Hepatocyte (in vitro differentiated cells): ENCODE measurements around the gene PDE11A. TPM values are rescaled to one million over a fixed set of nuclear protein-coding genes. Genes with fewer than 3 reads are reported as not detected.

Source experiments
- DNase-seq: peaks from one replicate; pipeline ENCODE4 v3.0.0-alpha.2; 2016; ENCODE audit warnings: low spot score
- H2AFZ ChIP-seq: fragments of 200-600 bp; sonication (generic); 2 replicates; pipeline ENCODE4 v1.6.0; 2016; ENCODE audit warnings: antibody characterized with exemption, mild to moderate bottlenecking
- H3K27ac ChIP-seq: fragments of 200-600 bp; sonication (generic); 2 replicates; pipeline ENCODE4 v1.5.1; 2016; ENCODE audit warnings: mild to moderate bottlenecking
- H3K27me3 ChIP-seq: fragments of 200-600 bp; sonication (generic); 2 replicates; pipeline ENCODE4 v1.6.1; 2016
- H3K36me3 ChIP-seq: fragments of 200-600 bp; sonication (generic); replicated peaks from 2 replicates; pipeline ENCODE4 v1.5.1; 2016; ENCODE audit warnings: low read depth; ENCODE audit not compliant: insufficient read depth
- H3K4me1 ChIP-seq: fragments of 200-600 bp; sonication (generic); 2 replicates; pipeline ENCODE4 v1.5.1; 2016; ENCODE audit warnings: mild to moderate bottlenecking, moderate library complexity; ENCODE audit not compliant: insufficient read depth
- H3K4me2 ChIP-seq: fragments of 200-600 bp; sonication (generic); 2 replicates; pipeline ENCODE4 v1.6.0; 2016
- H3K4me3 ChIP-seq: fragments of 200-600 bp; sonication (generic); 2 replicates; pipeline ENCODE4 v1.5.1; 2016; ENCODE audit warnings: mild to moderate bottlenecking
- H3K79me2 ChIP-seq: fragments of 200-600 bp; sonication (generic); 2 replicates; pipeline ENCODE4 v1.6.0; 2017; ENCODE audit warnings: mild to moderate bottlenecking
- H3K9me2 ChIP-seq: fragments of 200-600 bp; sonication (generic); replicated peaks from 2 replicates; pipeline ENCODE4 v1.6.0; 2017; ENCODE audit warnings: mild to moderate bottlenecking; ENCODE audit not compliant: insufficient read depth
- H3K9me3 ChIP-seq: fragments of 200-600 bp; sonication (generic); 2 replicates; pipeline ENCODE4 v1.5.1; 2016; ENCODE audit warnings: low read depth, mild to moderate bottlenecking
- H4K20me1 ChIP-seq: fragments of 200-600 bp; sonication (generic); 2 replicates; pipeline ENCODE4 v1.6.0; 2016; ENCODE audit warnings: mild to moderate bottlenecking; ENCODE audit not compliant: insufficient read depth, poor library complexity, severe bottlenecking
- CTCF ChIP-seq: fragments of 200-600 bp; sonication (generic); IDR thresholded peaks from 2 replicates; pipeline ENCODE4 v1.5.1; 2016; ENCODE audit warnings: antibody characterized with exemption, mild to moderate bottlenecking; ENCODE audit not compliant: poor library complexity
- EZH2 ChIP-seq: fragments of 200-600 bp; sonication (generic); IDR thresholded peaks from 2 replicates; pipeline ENCODE4 v1.6.1; 2016; ENCODE audit warnings: antibody characterized with exemption, mild to moderate bottlenecking, borderline replicate concordance
- EZH2phosphoT487 ChIP-seq: fragments of 200-600 bp; sonication (generic); IDR thresholded peaks from one replicate; pipeline ENCODE4 v1.6.1; 2018; ENCODE audit warnings: antibody characterized with exemption, mild to moderate bottlenecking, low read depth, moderate library complexity; ENCODE audit not compliant: unreplicated experiment, severe bottlenecking
- WGBS: methylation state at CpG from one replicate; pipeline ENCODE4 v1.1.6; 2016; ENCODE audit warnings: low lambda C conversion rate; ENCODE audit errors: missing lambda C conversion rate; 5-methylcytosine and 5-hydroxymethylcytosine counted together
- polyA plus RNA-seq: library from polyadenylated mRNA; unstranded; fragments of >200 nt; fragmentation: Nextera tagmentation; extraction: Ambion mirVana; gene quantifications from 2 replicates; pipeline ENCODE4 v1.2.1, GENCODE V29; 2016
- total RNA-seq: library from RNA; depleted of rRNA; stranded (reverse); fragments of >200 nt; gene quantifications from 2 replicates; pipeline ENCODE4 v1.2.3, GENCODE V29; 2014

PDE11A gene
- total and polyA plus RNA-seq, 2 experiments from 2014 or later: 0.71 to 1.9 TPM

GRCh38 chr2:178029342-178029741 is 43.2 kb downstream of the PDE11A start:
- no peaks in the 10 kb centered on the region for H3K27me3 ChIP-seq
- no peaks in the 10 kb centered on the region for H3K36me3 ChIP-seq
- 89% methylated on average over 1 of the region's 1 CpG for WGBS
- H4K20me1 ChIP-seq: no peaks in the 10 kb centered on the region
- no peak overlapping the region for H3K4me3 ChIP-seq
- no peaks in the 10 kb centered on the region for H3K9me2 ChIP-seq
- TF ChIP-seq CTCF: no peak
- no peak for TF ChIP-seq EZH2phosphoT487
- no peak for TF ChIP-seq EZH2
- no peak for DNase-seq
- no peaks in the 10 kb centered on the region for H3K4me1 ChIP-seq
- H3K27ac ChIP-seq: no peak overlapping the region
- no peak overlapping the region for H3K4me2 ChIP-seq
- no peaks in the 10 kb centered on the region for H3K79me2 ChIP-seq
- H2AFZ ChIP-seq: no peak overlapping the region
- H3K9me3 ChIP-seq: no peaks in the 10 kb centered on the region

DNA sequence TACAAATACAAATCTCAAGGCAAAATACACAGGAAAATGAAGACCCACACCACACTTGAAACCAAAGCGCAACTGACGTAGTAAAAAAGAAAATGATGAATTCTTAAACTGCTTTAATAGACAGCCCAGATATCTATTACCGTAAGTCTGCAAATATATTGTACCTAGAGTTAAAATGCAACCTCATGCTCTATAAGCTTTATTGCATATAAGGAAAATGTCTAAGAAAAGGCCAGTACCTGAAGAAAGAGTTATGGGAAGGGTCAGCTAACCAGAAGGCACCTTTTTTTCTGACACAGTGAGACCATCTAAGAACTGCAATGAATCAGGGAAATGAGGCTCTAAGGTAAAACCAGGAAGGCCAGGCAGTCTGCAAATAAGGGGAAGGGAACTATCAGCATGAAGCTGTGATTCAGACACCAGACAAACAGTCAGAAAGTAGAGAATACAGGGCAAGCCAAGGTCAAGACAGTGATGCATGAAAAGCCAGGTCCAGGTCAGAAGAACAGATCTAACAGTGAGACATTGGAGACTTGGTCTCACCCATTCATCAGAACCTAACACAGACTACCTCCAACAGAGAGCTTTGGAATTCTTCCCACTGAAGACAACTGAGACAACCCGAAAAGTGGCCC is 46.9 kb downstream of the PDE11A start:
- H3K36me3 ChIP-seq: no peaks in the 10 kb centered on the region
- DNase-seq: no peak
- H3K27me3 ChIP-seq: no peaks in the 10 kb centered on the region
- no peaks in the 10 kb centered on the region for H3K9me2 ChIP-seq
- no peaks in the 10 kb centered on the region for H4K20me1 ChIP-seq
- no peak for TF ChIP-seq EZH2
- H3K79me2 ChIP-seq: no peaks in the 10 kb centered on the region
- no peaks in the 10 kb centered on the region for H3K4me1 ChIP-seq
- no peak overlapping the region for H3K27ac ChIP-seq
- no peaks in the 10 kb centered on the region for H3K9me3 ChIP-seq
- no peak overlapping the region for H3K4me3 ChIP-seq
- no peak overlapping the region for H2AFZ ChIP-seq
- no peak overlapping the region for H3K4me2 ChIP-seq
- 94% methylated on average over 4 of the region's 4 CpGs for WGBS

DNA sequence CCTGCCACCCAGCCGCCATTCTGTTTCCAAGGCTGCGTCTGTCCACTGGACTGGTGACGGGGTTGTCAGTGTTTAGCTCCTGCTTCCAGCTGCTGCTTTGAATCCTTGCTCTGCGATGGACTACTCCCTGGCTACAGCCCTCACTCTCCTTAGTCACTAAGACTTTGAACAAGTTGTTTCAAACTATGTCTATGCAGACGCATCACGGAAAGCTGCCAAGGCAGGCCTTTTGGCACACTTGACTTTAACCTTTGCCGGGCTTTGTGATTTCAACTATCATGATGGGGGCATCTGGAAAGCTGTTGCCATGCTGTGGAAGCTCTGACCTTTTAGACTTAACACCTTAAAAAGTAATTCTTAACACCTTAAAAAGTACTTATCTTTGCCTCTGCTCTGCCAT is 54.4 kb downstream of the PDE11A start:
- no peaks in the 10 kb centered on the region for H3K9me3 ChIP-seq
- TF ChIP-seq EZH2 (no peak), EZH2phosphoT487 (no peak), CTCF (no peak)
- no peaks in the 10 kb centered on the region for H3K9me2 ChIP-seq
- DNase-seq: no peak
- H3K4me3 ChIP-seq: no peak overlapping the region
- H3K27me3 ChIP-seq: no peaks in the 10 kb centered on the region
- no peak overlapping the region for H3K4me2 ChIP-seq
- no peaks in the 10 kb centered on the region for H3K79me2 ChIP-seq
- no peak overlapping the region for H3K27ac ChIP-seq
- WGBS: 96% methylated on average over 7 of the region's 7 CpGs
- no peak overlapping the region for H2AFZ ChIP-seq
- no peaks in the 10 kb centered on the region for H4K20me1 ChIP-seq
- H3K36me3 ChIP-seq: no peaks in the 10 kb centered on the region
- no peaks in the 10 kb centered on the region for H3K4me1 ChIP-seq

DNA sequence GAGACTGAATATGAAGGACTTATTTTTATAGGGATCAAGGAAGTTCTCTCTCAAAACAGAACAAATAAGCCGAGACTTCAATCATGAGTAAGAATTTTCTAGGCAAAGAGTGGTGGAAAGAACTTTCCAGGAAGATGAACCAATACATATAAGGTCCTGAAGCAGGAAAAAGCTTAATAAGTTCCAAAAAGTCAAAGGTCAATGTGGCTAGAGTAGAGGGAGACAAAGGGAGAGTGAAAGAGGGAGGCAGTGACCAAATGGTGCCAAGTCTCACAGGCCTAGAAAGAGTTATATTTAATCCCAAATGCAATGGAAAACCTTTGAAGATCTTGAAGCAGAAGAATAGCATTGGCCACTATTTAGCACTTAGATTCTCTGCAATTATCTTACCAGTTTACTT is 56.0 kb downstream of the PDE11A start:
- no peaks in the 10 kb centered on the region for H3K4me1 ChIP-seq
- DNase-seq: no peak
- no peak overlapping the region for H3K4me2 ChIP-seq
- 0% methylated on average over 1 of the region's 1 CpG for WGBS
- no peaks in the 10 kb centered on the region for H3K79me2 ChIP-seq
- H3K36me3 ChIP-seq: no peaks in the 10 kb centered on the region
- no peaks in the 10 kb centered on the region for H4K20me1 ChIP-seq
- H3K9me3 ChIP-seq: no peaks in the 10 kb centered on the region
- H3K27ac ChIP-seq: no peak overlapping the region
- no peaks in the 10 kb centered on the region for H3K27me3 ChIP-seq
- H3K4me3 ChIP-seq: no peak overlapping the region
- H3K9me2 ChIP-seq: no peaks in the 10 kb centered on the region
- TF ChIP-seq CTCF: no peak
- no peak for TF ChIP-seq EZH2phosphoT487
- H2AFZ ChIP-seq: no peak overlapping the region
